Esophagus muscularis mucosa (tissue), 4 donors: Measurements from ENCODE around the gene TYSND1.

Experiments
- EP300 ChIP-seq: sonication (generic); formaldehyde crosslinking; IDR thresholded peaks from one replicate; pipeline ENCODE4 v1.6.1; 2017; ENCODE audit warnings: antibody characterized with exemption
- POLR2A ChIP-seq: fragments of 450-650 bp; IDR thresholded peaks from one replicate; pipeline ENCODE4 v1.6.1; 2017; ENCODE audit warnings: antibody characterized with exemption, moderate library complexity, mild to moderate bottlenecking, low read depth
- POLR2AphosphoS5 ChIP-seq, 2 donors: sonication (generic); formaldehyde crosslinking; IDR thresholded peaks; one replicate each; pipeline ENCODE4 v1.6.1; 2017; ENCODE audit warnings: antibody characterized with exemption in 2 of 2
- TF ChIP-seq, protein P1 (sequence below), 3 experiments: fragments of 200-600 bp in 2 of 3; fragments of 450-650 bp in 1 of 3; sonication (generic) in 2 of 3; IDR thresholded peaks; one replicate each; pipeline ENCODE4 v1.5.1; 2017 to 2019; ENCODE audit warnings: antibody characterized with exemption in 3 of 3, mild to moderate bottlenecking in 2 of 3, moderate library complexity in 1 of 3

DNA sequence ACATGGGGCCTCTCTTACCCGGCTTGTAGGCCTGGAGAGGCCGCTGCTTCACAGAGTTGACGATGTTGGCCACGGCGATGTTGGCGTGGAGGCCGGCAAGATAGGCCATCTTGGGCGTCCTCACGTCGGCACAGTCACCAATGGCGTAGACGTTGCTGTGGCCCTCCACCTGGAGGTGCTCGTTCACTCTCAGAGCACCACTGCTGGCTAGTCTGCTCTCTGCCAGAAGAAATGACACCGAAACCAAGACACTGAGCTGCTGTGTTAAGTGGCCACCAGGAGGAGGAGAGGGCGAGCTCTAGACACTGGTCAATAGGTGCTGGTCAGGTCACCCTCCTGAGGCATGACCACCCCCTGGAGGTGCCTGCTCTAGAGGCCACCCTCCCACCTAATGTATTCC lies 31.6 kb downstream of the TYSND1 start:
- TF ChIP-seq, protein P1, sequence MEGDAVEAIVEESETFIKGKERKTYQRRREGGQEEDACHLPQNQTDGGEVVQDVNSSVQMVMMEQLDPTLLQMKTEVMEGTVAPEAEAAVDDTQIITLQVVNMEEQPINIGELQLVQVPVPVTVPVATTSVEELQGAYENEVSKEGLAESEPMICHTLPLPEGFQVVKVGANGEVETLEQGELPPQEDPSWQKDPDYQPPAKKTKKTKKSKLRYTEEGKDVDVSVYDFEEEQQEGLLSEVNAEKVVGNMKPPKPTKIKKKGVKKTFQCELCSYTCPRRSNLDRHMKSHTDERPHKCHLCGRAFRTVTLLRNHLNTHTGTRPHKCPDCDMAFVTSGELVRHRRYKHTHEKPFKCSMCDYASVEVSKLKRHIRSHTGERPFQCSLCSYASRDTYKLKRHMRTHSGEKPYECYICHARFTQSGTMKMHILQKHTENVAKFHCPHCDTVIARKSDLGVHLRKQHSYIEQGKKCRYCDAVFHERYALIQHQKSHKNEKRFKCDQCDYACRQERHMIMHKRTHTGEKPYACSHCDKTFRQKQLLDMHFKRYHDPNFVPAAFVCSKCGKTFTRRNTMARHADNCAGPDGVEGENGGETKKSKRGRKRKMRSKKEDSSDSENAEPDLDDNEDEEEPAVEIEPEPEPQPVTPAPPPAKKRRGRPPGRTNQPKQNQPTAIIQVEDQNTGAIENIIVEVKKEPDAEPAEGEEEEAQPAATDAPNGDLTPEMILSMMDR (IDR thresholded peaks at IDR 0.05): no peak
- no peak for TF ChIP-seq POLR2A
- TF ChIP-seq EP300: no peak
- TF ChIP-seq POLR2AphosphoS5 (IDR thresholded peaks at IDR 0.05): no peak
